T47D (cell line): ENCODE measurements around the gene RASL12.

Experiments used
- DNase-seq, 2 experiments: peaks; one replicate each; pipeline versions ENCODE4 v3.0.0 to v3.0.0-alpha.2; 2011 to 2012; ENCODE audit warnings: low read depth in 1 of 2, low spot score in 1 of 2
- JUND ChIP-seq: IDR thresholded peaks from 2 replicates; pipeline ENCODE4 v1.6.1; 2012; ENCODE audit warnings: low read depth
- in situ Hi-C: cut with HindIII; loops from 2 replicates; pipeline ENCODE4 v1.10.0; 2016; ENCODE audit warnings: low sequenced_read_pairs, low pct_unique_long_range_greater_than_20kb

The RASL12 gene

GRCh38 chr15:65006876-65007275, 60.9 kb downstream of the RASL12 start:
- in situ Hi-C loops: no loop called here
- TF ChIP-seq JUND: no peak
- DNase-seq: no peak

- no peak for TF ChIP-seq JUND
- no peak for DNase-seq
- in situ Hi-C loops: no loop called here
These were observed 62.8 kb downstream of the RASL12 start for GRCh38 chr15:65004993-65005392.
